Right lobe of liver (tissue), 4 donors: ENCODE results near the gene ZNF326.

Source experiments
- CTCF ChIP-seq, 4 donors: fragments of 200-600 bp in 3 of 4; fragments of 450-650 bp in 1 of 4; IDR thresholded peaks; one replicate each; pipeline versions ENCODE4 v1.5.1 to v1.8.0; 2016 to 2022; ENCODE audit warnings: antibody characterized with exemption in 4 of 4, mild to moderate bottlenecking in 2 of 4
- POLR2A ChIP-seq: fragments of 450-650 bp; IDR thresholded peaks from one replicate; pipeline ENCODE4 v1.6.1; 2017; ENCODE audit warnings: antibody characterized with exemption, mild to moderate bottlenecking
- donor health status: DM: no; HTN: no; CAD: no.
- donor health status: DM: no; HTN: no; CAD: no.
- donor health status: DM: no; HTN: yes; CAD: no.

GRCh38 chr1:89955311-89956205 is 39.4 kb upstream of the ZNF326 start:
- TF ChIP-seq CTCF (IDR thresholded peaks at IDR 0.05): no peak
- TF ChIP-seq POLR2A: no peak
